COR-L47 (cell line): ENCODE data around the gene MSI2.
A peak's percentile ranks its signal among the peaks of the same experiment; 100 is the strongest.

Experiments
- DNase-seq: peaks from one replicate; lab custom pipeline; 2025; lab: John Stamatoyannopoulos, UW

The MSI2 gene

GRCh38 chr17:57684711-57685498 is 428.6 kb downstream of the MSI2 start:
- DNase-seq = no peak

DNA sequence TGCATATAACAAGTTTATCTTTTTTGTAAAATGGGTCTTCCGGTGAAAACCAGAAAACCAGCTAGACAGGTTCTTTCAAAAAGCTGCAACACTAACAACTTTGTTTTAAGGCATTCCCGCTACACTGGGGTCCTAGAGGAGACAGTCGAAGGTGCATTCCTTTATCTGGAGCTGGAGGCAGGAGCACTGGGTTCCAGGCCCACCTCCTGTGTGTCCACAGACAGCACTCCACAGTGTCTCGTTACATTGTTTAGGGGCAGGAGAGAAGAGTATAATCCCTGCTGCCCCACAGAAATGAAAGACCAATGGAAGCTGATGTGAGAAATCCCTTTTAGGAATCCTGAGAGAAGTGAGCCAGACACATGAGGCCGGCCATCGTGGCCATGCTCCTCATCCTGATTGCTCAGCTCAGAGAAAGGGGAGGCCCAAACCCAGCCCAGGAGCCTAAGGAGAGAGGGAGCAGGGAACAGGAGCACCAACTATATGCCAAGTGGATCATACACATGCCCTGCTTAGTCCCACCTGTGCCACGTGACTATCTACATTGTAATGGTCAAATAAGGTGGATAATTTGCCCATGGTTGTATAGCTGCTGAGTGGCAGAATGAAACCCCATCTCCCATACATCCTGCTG is 429.3 kb downstream of the MSI2 start:
- DNase-seq = no peak

DNA sequence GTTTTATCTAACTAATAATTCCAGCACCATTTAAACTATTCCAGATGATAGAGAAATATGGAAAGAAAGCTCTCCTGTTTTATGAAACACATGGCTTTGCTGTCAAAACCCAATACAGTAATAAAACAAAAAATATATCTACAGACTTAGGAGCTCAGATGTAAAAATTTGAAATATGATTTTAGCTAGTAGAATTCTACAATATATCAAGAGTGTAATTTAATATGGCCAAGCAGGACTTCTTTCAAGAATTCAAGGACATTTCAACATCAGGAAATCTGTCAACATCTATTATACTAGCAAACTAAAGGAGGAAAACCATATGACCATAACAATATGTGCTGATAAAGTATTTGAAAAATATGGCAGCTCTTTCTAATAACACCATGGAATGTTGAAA is 431.3 kb downstream of the MSI2 start:
- no peak for DNase-seq

DNA sequence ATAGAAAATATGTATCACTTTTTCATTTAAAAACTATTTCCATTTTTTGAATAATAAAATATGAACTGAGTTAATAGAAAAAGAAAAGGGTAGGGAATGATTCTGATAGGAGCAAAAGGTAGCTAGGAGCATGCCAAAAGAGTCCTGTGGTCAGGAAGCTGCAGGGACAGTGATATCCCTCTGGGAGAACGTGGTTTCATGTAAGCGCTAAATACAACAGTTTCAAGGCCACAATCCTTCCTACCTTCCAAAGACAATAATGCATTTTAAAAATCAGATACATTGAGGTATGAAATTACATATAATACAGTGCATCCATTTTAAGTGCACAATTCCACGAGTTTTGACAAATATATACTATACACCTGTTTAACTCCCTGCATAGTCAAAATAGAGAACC is 432.9 kb downstream of the MSI2 start:
- DNase-seq = no peak

DNA sequence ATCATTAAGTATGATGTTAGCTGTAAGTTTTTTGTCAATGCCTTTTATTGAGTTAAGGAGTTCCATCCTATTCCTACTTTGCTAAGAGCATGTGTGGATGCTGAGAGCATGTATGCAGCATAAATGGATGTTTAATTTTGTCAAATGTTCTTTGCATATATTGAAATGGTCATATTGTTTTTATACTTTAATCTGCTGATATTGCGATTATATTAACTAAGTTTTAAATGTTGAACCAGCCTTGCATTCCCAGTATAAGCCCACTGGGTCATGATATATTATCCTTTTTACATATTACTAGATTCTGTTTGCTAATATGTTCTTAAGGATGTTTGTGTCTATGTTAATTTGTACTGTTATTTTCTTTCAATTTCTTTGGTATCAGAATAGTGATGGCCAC is 435.6 kb downstream of the MSI2 start:
- DNase-seq = no peak

- no peak for DNase-seq
Observed at GRCh38 chr17:57692770-57693169, 436.4 kb downstream of the MSI2 start.

DNA sequence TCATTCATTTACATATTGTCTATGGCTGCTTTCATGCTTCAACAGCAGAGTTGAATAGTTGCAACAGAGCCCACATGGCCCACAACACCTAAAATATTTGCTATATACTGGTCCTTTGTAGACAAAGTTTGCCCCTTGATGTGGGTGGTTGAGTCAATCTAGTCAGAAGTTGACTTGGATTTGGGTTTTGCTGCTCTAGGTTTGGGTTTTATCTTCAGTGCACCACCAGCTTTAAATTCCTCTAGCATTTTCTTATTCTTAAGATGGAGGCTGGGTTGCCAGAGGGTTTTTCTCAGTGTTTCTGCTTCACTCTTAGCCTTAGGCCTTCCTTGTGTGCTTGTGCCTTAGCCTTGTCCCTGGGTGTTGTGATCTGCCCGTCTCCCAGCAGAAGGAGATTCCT is 437.7 kb downstream of the MSI2 start:
- no peak for DNase-seq

GRCh38 chr17:57696050-57696449 is 439.7 kb downstream of the MSI2 start:
- DNase-seq = no peak

GRCh38 chr17:57697197-57697596 is 440.9 kb downstream of the MSI2 start:
- no peak for DNase-seq

- no peak for DNase-seq
Observed at GRCh38 chr17:57697891-57698711, 441.8 kb downstream of the MSI2 start.

GRCh38 chr17:57699751-57700219 is 443.5 kb downstream of the MSI2 start:
- DNase-seq = no peak

GRCh38 chr17:57701124-57701523 is 444.8 kb downstream of the MSI2 start:
- DNase-seq = no peak

DNA sequence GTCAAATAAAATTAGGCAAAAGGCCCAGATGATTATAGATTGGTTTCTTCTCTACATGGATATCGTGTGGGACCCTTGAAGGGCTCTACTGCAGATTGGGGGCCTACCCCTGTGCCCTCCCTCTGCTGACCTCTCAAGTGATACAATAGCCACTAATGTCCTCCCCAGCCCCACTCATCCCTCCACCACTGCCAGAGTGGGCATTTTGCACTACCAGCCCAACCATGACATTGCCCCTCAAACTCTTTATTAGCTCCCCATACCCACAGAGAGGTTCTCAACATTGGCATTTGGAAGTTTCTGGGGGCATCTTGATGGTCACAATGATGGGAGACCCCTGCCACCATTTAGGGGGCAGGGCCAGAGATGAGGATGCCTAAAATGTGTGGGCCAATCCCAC is 446.9 kb downstream of the MSI2 start:
- DNase-seq = no peak

- DNase-seq = no peak
Observed at GRCh38 chr17:57704448-57704847, 448.1 kb downstream of the MSI2 start.

DNA sequence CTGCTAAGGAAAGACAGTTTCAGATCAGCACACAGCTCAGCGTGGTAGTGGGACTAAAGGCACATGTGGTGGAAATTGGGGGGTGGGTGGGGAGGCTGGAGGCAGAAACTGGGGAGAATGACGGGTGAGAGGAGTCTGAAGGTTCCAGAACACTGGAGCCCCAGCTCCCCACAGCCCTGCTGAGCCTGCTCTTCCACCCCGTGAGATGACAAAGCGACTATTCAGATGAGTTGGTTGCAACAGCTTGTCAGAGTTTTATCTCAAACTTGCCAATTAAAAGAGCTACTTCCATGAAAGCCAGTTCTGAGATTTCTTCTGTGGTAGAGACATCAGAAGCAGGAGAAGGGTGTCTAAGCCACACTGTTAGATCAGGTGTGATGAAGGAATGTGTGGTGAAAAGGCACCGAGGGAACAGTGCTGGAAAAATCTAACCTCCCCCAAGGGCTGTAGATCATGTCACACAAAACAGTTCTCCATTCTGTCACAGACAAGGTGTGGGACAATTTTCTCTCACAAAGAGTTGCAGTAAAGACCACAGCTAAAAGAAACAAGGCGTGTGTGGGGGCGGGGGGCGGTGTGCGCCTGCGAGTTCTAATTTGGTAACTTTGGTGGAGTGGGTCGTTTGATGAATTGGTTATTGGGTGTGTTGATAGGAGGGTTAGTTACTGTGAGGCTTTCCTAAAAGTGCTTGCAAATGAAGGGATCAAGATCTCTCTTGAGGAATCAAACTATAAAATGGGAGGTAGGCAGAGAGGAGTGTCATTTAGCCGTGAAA is 449.8 kb downstream of the MSI2 start:
- no peak for DNase-seq

- peak; percentile 8 for DNase-seq
Observed at GRCh38 chr17:57706761-57707160, 450.4 kb downstream of the MSI2 start.

DNA sequence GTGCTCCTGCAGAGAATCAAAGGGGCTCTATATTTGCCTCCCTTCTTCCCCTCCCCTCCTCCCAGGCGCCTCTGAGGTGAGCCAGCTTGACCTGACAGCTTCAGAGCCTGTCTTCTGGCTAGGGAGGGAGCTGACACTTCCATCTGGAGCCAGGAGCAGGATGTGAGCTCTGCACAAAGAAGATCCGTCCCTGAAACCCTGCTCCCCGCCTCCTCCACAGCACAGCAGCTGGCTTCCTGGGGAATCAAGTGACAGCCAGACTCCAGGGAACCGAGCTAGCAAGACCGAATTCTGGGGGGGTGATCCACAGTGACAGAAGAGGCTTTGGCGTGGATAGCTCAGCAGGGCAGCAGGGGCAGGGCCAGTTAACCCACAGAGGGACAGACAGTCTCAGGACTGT is 451.6 kb downstream of the MSI2 start:
- DNase-seq = peak; percentile 33

- no peak for DNase-seq
Observed at GRCh38 chr17:57708410-57708809, 452.1 kb downstream of the MSI2 start.

- no peak for DNase-seq
Observed at GRCh38 chr17:57713140-57713539, 456.8 kb downstream of the MSI2 start.

DNA sequence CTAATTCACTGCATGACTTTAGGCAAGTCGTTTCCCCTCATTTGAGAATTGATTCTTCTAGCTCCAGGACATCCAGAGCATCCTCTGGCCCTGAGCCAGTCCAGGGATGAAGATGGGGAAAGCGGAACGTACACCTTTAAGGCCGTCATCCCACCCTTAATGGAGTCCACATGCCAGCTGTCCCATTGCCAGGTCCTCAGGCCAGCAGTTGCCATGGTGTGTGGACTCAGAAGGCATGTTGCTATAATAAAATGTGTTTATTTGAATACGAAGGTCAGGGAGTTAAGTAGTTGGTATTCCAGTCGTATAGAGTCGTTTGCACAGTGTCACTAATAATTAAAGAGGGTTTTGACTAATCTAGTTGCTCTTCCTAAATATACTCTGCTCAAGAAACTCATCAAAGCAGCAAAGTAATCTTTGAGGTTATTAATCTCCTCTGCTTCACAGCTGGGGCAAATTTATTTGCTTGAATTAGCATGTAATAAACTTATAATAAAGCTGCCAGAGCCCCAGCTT is 458.4 kb downstream of the MSI2 start:
- peak; percentile 58 for DNase-seq

DNA sequence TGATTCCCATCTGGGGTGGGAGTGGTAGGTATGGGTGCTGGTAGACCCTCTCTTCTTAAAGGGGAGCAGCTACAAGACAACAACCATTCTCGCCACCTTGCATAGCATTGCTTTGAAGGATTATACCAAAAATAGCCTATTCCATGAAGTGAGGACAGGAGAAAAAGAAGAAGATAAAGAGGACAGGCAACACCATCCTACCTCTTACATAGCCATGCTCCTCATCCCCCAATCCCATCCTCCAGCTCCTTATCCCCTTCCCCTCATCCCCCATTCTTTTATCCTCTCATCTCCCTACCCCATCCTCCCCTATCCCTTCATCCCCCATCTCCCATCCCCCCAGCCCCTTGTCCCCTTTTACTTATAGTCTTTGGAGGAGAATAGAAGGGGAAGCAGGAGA is 459.7 kb downstream of the MSI2 start:
- no peak for DNase-seq

GRCh38 chr17:57718878-57719277 is 462.6 kb downstream of the MSI2 start:
- no peak for DNase-seq
